IPS-11a (cell line): ENCODE results near the gene DSCAM.

Experiments used
- H3K4me3 ChIP-seq: one replicate; pipeline ENCODE4 v1.5.1; 2013; ENCODE audit warnings: low read depth, low read length, control low read depth

The DSCAM gene

DNA sequence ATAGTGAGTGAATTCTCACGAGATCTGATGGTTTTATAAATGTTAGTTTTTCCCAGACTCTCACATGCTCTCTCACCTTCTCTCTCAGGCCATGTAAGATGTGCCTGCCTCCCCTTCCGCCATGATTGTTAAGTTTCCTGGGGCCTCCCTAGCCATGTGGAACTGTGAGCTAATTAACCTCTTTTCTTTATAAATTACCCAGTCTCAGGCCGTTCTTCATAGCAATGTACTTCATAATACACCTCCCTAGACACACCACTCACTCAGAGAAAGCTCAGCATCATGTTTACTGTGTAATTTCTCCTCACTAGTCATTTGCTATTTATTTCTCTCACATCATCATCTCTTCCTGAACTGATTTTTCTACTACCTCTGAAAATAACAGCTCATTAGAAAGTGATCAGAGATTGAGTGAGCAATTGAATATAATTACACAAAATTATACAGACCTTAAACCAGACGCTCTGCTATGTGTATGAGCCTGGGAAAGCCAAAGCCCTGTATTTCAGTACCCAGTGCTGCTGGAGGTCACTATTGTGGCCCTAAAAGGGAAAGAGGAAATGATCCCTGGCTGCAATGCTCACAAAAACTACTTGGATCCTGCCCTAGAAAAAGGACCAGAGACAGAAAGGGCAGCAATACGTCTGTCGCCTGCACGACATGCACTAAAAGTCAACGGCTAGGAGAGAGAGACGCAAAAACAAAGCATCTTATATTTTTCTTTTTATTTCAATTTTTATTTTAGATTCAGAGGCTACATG is 284.5 kb downstream of the DSCAM start:
- H3K4me3 ChIP-seq = no peak overlapping the region

DNA sequence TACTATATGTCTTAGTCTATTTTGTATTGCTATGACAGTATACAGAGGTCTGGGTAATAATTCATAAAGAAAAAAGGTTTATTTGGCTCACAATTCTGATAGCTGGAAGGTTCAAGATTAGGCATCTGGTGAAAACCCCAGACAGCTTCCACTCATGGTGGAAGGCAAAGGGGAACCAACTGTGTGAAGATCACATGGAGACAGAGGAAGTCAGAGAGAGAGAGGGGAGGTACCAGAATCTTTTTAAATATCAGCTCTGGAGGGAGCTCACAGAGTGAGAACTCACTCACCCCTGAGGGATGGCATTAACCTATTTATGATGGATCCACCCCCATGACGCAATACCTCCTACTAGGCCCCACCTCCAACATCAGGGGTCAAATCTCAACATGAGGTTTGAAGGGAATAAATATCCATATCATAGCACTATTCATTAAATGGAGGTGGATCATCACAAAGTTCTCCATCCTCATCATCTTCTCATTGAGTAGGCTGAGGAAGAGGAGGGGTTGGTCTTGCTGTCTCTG is 290.5 kb downstream of the DSCAM start:
- no peak overlapping the region for H3K4me3 ChIP-seq

DNA sequence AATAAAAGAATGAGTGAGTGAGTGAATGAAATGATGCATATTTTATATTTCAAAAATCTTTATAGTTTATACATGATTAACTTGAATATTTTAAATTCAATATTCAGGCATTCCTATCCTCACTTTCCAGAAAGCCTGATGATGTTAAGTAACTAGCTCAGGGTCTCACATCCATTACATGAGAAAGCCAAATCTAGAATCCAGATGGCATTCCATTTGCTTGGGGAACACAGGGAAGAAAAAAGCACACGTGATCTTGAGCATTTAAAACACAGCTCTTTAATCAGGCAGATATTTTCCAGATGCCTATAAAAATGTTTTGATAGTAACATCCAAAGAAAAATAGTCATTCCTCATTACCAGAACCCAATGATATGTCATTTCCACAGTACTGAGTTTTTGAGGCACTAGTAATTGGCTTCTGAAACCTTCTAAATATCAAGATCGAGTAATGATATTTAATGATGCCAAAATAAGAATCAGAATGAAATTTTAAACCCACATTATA is 291.9 kb downstream of the DSCAM start:
- H3K4me3 ChIP-seq = no peak overlapping the region

DNA sequence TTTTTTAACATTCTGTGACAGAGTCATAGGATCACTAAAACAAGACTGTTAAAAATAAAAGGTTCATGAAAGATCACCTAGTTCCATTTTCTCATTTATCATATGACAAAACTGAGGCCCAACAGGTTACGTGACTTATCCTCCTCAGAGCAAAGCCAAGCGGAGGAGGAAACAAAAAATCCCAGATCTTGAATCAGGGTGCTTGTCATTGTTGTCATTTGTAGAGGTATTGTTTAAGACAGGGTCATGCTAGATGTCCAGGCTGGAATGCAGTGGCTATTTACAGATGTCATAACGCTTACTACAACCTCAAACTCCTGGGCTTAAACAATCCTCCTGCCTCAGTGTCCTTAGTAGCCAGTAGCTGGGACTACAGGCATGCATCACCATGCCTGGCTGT is 293.2 kb downstream of the DSCAM start:
- H3K4me3 ChIP-seq = no peak overlapping the region

DNA sequence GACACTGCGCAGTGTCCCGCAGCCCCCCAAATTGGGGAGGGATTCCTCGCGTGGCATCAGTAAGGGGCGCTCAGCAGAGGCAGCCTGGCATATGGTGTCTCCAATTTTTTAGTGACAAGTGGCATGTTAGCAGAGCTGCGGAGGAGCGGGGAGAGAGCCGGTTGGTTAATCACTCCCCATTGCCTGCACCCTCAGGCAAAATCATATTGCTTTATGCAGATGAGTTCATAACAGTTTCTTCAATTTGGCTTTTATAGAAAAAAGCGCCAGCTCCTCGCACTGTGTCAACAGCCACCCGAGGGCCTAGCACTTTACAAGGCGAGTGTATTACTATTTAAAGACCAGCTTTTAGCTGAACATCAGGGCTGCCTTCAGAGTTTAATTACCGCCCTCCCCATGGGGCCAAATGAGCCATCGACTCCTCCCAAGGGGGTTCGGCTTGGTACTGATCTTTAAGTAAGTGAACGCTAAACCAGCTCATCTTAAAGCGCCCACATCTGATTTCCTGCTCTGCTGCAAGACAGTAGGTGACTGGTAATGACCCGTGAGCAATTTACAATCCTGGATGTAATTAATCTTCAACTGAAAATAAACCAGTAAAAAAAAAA is 298.9 kb downstream of the DSCAM start:
- H3K4me3 ChIP-seq = no peak overlapping the region

DNA sequence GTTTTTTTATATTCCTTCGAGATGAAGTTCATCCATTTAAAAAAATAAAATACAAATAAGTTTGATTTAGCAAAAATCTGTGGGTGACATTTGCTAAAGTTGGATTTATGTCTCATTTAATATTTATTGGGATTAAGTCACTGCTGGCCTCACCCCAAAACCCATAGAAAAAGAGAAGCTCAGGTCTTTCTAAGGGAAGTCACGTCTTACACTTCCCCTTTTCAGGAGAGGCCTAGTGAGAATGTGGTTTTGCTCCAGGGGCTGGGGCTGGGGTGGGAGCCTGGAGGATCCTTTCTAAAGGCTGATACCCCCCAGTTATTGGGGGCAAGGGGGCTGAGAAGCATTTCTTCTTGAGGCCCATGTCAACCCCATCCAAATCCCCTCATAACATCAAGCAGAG is 300.3 kb downstream of the DSCAM start:
- H3K4me3 ChIP-seq = no peak overlapping the region

DNA sequence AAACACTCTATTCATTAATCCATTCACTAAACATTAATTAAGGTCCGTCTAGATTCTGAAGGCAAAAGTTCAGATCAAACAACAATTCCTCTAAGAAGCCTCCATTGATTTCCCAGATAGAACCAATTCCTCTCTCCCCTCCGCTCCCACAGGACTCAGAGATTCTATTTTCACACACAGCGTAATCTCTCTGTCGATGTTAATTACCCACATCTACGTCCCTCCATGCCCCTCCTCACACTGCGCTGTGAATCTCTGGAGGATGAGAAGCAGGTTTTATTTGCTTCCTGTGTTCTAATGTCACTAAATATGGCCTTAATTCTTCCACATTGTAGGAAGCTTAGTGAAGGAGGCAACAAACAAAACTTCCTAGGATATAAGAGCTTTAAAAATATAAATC is 306.7 kb downstream of the DSCAM start:
- H3K4me3 ChIP-seq = no peak overlapping the region

DNA sequence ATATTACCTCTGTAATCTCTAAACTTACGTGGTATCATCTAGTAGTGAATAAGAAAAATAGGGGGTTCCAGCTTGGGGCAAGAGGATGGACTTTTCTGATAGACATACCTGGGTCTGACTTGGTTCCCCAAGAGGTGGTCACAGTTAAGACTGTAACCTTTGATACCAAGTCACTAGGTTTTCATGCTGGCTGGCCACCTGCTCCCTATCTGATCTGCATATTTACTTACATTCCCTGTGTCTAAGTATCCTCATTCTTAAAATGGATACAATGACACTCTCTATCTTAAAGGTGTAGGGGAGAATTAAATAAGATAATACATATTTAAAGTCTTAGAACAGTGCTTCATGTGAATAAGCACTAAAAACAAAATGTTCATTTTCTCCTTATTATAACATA is 312.1 kb downstream of the DSCAM start:
- H3K4me3 ChIP-seq = no peak overlapping the region

DNA sequence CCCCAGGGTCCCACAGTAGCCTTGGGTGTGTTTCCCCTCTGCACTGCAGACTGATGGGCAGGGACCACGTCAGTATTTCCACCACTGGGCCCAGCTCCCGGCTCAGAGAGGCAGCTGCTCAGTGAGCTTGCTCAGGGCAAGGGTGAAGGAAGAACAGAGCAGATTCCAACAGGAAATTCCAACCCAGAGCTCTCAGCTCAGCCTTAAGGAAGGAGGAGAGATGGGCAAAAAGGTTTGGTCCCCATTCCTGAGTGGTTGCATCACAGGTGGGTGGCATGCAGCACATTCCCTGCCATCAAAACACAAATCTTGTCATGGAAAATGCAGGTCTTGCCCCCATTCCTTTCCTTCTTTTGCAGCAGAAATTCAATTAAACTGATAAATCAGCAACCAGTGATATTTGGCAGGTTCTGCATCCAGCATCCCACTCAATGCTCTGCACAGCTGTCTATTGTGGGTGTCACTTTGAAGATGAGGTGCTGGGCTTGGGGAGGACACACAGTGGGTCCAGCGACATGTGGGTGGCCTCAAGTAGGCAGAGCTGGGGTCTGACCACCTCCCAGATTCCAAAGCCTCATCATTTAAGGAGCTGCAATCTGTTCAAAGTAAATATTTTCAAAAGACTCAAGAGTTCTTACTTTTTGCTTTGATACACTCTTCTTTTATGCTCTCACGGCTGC is 315.4 kb downstream of the DSCAM start:
- no peak overlapping the region for H3K4me3 ChIP-seq

DNA sequence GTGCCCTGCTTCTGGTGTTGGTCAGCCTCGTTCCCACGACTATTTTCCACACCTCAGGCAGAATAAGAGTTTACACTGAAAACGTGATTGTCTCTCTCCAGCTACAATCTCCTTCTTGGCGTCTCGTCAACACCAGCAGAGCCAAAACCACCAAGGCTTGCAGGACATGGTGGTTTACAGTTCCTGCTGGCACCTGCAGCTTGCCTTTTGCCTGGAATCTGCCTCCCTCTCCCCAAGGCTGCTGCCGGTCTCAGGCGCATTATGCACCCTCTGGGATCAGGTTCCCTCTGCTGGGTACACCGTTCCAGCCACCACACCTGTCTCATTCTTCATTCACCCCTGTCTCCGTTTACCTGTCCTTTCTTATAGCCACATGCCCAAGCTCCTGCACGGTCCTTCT is 315.9 kb downstream of the DSCAM start:
- H3K4me3 ChIP-seq = no peak overlapping the region

DNA sequence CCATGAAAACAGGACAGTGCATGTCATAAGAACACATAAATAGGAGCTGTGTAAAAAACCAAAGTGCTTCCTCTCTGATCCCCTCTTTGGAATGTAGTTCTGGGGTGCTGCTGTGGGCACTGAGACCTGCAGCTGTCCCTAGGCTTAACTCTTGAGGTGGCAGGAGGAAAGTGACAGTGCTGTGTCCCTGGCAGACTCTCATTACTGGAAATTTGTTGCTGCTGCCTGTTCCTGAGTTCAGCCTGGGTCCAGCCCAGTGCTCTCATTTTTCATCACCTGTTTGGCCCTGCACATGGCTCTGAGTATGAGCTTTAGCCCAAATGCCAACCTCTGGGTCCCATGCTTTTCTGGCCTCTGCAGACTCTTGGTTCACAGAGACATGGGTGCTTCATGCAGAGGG is 329.3 kb downstream of the DSCAM start:
- H3K4me3 ChIP-seq = no peak overlapping the region

DNA sequence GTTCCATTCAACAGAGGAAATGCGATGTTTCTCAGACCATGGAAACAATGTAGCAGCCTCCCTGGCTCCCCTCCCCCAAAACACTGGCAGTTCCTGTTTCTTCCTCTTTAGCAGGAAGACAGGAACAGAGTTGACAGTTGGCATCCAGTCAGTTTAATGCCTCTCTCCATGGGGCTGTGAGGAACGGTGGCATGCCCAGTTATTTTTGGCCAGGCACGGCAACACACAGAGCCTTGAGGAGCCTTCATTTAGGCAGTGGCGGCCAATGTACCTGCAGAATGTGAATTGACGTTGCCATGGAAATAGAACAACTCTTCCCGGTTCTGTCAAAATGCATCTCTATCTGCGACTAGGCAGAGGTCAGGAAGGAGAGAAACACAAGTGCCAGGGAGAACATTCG is 330.6 kb downstream of the DSCAM start:
- H3K4me3 ChIP-seq = no peak overlapping the region

DNA sequence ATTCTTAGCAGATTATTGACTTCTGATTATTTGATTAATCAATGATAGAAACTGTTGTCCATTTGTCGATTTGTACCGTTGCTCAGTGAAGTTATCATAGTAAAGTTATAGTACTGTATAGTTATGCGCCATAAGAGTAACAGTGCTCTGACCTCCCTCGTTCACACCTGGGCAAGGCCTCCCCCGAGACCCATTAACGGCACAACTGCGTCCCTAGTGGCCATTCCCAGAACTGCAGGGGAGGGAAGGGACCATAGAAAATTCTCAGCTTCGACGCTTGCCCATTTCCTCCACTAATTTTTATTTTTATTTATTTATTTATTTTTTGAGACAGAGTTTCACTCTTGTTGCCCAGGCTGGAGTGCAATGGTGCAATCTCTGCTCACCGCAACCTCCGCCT is 334.4 kb downstream of the DSCAM start:
- H3K4me3 ChIP-seq = no peak overlapping the region

DNA sequence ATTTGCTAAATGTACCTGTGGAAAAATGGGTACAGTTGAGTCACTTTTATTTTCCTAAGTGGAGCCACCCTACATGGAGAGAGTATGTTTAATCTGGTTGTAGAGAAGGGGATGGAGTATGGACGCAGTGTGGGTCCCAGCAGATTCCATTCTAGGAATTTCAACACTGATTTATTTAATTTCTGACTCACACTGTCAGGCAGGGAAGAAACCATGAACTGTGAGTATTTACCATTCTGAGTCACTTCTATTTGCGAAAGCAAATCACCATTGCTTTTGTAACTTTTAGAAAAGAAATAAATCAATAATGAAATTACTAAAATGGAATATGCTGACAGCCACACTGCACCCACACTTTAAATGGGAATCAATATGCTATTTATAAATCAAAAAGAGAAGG is 339.0 kb downstream of the DSCAM start:
- H3K4me3 ChIP-seq = no peak overlapping the region

DNA sequence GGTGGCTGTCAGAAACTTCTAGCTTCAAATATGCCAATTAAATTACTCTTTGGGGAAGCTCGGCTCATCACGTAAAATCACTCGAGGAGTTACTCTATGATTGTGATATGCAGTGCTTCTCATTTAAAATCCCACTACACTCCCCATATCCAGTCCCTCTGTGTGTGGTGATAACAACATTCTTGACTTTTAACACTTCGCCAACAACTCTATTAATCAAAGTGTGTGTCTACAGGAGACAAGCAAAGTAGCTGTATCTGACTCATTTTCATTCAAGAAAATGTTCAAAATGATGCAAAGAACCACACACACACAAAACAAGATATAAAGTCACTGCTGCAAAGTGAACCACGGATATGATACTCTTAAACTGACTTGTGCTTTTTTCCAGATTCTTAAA is 341.3 kb downstream of the DSCAM start:
- H3K4me3 ChIP-seq = no peak overlapping the region

DNA sequence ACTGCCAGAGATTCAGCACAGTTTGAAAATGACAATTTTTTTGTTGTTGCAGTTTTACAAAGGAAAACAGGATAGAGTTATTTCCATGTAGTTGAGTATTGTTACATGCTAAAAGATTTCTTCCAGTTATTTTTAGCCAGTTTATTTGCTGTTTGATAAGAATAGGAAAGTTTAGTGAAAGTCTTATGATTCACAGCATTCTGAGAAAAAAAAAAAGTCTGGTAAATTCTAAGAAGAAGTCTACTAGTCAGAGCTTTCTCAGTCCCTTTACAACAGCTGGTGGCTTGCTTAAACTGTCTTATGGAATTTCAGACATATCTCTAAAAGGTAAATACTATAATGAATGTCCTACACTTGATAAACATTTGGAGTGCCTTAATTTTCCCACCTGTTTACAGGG is 341.7 kb downstream of the DSCAM start:
- no peak overlapping the region for H3K4me3 ChIP-seq

DNA sequence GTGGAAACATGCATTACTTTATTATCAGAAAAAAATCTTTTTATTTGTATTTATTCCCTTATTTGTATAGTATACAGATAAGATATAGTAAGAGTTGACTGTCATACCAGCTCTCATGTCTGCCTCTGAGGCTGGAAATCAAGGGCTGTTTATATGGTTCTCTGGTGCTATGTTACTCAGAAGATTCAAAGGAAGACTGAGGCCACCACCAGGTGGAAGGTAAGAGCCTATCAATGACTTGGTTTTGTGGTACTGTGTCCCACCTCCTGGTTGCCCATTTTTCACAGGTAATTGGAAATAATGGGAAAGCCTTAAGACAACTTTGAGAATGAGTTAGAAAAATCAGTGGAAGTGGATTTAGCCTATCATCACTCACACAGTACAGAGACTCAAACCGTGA is 342.1 kb downstream of the DSCAM start:
- no peak overlapping the region for H3K4me3 ChIP-seq

DNA sequence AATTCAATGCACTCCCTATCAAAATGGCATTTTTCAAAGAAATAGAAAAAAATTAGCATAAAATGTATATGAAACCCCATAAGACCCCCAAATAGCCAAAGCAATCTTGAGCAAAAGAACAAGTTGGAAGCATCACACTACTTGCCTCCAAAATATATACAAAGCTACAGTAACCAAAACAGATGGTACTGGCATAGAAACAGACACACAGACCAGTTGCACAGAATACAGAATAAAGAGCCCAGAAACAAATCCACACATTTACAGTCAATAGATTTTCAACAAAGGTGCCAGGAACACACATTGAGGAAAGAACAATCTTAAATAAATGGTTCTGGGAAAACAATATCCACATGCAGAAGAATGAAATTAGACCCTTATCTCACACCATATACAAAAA is 350.8 kb downstream of the DSCAM start:
- no peak overlapping the region for H3K4me3 ChIP-seq

DNA sequence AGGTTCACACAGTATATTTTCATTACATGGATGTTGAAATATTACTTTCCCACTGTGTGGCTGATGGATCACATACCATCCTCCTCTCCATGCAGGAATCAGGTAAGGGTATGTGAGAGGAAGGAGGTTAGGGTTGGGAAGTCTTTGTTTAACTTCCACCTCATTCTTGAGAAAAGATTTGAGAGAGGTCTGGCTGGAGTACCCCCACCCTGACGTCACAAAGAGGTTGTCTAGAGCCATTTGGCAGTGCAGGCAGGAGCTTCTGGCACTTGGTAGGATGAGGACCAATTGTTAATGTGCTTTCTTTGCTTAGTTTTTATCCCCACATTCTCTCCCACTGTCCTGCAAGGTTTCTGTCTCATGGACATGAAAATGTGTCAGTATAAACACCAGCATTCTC is 356.6 kb downstream of the DSCAM start:
- no peak overlapping the region for H3K4me3 ChIP-seq

DNA sequence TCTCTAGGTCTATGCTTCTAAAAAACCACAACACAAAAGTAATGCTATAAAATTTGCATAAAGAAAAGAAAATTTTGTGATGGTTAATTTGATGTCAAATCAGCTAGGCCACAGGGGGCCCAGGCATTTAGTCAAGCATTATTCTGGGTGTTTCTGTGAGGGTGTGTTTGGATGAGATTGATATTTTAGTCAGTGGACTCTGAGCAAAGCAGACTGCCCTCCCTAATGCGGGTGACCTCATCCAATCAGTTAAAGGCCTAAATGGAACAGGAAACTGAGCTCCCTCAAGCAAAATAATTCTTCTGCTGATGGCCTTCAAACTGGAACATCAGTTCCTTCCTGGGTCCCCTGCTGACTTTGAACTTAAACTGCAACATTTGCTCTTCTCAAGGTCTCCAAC is 358.0 kb downstream of the DSCAM start:
- no peak overlapping the region for H3K4me3 ChIP-seq

DNA sequence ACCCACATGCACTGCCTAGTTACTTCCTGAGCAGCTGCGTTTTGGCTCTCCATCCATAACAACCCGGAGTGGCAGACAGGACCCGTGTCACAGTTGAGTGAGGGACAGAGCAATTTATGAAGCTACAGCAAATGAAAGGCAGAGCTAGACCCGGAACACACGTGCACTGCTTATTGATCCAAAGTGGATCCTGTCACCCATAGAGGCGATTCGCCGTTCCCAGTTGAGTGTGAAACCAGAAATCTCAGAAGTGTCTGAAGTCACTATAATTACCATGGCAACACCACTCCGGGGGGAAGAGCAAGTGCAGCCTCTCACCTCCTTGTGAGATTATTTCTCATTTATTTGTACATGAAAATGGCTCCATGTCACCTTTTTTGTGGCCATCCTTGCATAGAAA is 365.2 kb downstream of the DSCAM start:
- H3K4me3 ChIP-seq = no peak overlapping the region

DNA sequence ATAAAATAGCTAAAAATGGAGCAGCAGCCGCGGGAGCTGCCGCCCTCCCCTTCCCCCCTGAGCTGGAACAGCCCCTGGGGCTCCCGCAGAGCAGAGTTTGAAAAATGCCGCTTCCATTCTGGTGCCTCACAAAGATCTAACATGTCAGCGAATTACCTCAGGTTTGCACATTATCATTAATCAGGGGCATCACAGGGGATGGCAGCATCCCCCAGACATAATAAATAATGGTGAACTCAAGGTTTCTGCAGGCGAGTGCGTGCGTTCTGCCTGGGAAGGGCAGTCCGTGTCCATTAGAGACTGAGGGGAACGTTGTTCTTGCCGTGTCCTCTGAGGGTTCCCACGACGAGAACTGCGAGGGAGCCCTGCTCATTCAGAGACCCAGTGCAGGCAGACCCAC is 372.4 kb downstream of the DSCAM start:
- no peak overlapping the region for H3K4me3 ChIP-seq
